Large intestine (tissue), 3 donors: ENCODE data around the gene WRAP73. TPM values are rescaled to one million over a fixed set of nuclear protein-coding genes. Genes with fewer than 3 reads are reported as not detected.

Experiments used
- DNase-seq, 2 donors: peaks; one replicate each; pipeline versions ENCODE4 v3.0.0 to v3.0.0-alpha.2; 2013
- H3K27ac ChIP-seq: one replicate; pipeline ENCODE4 v1.5.1; 2013; ENCODE audit warnings: low read length
- H3K27me3 ChIP-seq: 2 replicates; pipeline ENCODE4 v1.6.1; 2013; ENCODE audit warnings: low read length; ENCODE audit not compliant: control insufficient read depth, insufficient read depth
- H3K36me3 ChIP-seq: 2 replicates; pipeline ENCODE4 v1.6.1; 2013; ENCODE audit warnings: low read length; ENCODE audit not compliant: control insufficient read depth, insufficient read depth
- H3K4me1 ChIP-seq: one replicate; pipeline ENCODE4 v1.6.1; 2013; ENCODE audit warnings: low read length; ENCODE audit not compliant: control insufficient read depth, insufficient read depth
- H3K4me3 ChIP-seq: one replicate; pipeline ENCODE4 v1.5.1; 2013; ENCODE audit warnings: low read length
- H3K9me3 ChIP-seq: one replicate; pipeline ENCODE4 v1.6.1; 2013; ENCODE audit warnings: mild to moderate bottlenecking, low read depth, low read length, moderate library complexity; ENCODE audit not compliant: control insufficient read depth
- WGBS: methylation state at CpG from one replicate; pipeline ENCODE4 v1.1.5; 2013; ENCODE audit warnings: low lambda C conversion rate; ENCODE audit not compliant: insufficient coverage; 5-methylcytosine and 5-hydroxymethylcytosine counted together
- polyA plus RNA-seq: library from polyadenylated mRNA; unstranded; fragments of 120-200 nt; gene quantifications from one replicate; pipeline ENCODE4 v1.2.1, GENCODE V29; 2013

WRAP73 gene
- polyA plus RNA-seq, 1 donor = 15.6 TPM

DNA sequence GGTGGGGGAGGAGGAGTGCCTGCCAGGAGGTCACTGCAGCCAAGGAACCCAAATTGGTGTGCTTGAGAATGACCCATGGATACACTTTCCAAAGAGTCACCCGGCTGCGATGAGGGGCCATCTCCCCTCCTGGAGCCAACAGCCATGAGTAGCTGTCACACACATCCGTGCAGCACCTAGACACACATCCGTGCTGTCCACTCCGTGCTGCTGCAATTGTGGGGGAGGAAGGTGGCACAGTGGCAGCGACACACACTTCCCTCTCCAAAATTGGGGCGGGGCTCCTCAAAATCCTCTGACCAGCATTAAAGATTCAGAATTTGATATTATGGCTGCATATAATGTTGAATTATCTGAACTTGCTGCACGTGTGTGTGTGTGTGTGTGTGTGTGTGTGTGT is 18.2 kb upstream of the WRAP73 start:
- Histone ChIP-seq H3K4me1 (peaks cover 8% of the 10 kb centered on the region), H3K9me3 (no peaks in the 10 kb centered on the region), H3K4me3 (no peak overlapping the region), H3K36me3 (no peaks in the 10 kb centered on the region), H3K27ac (no peak overlapping the region), H3K27me3 (peaks cover 19% of the 10 kb centered on the region)
- WGBS = no CpG with 5 or more reads among the region's 8 CpGs
- no peak for DNase-seq

DNA sequence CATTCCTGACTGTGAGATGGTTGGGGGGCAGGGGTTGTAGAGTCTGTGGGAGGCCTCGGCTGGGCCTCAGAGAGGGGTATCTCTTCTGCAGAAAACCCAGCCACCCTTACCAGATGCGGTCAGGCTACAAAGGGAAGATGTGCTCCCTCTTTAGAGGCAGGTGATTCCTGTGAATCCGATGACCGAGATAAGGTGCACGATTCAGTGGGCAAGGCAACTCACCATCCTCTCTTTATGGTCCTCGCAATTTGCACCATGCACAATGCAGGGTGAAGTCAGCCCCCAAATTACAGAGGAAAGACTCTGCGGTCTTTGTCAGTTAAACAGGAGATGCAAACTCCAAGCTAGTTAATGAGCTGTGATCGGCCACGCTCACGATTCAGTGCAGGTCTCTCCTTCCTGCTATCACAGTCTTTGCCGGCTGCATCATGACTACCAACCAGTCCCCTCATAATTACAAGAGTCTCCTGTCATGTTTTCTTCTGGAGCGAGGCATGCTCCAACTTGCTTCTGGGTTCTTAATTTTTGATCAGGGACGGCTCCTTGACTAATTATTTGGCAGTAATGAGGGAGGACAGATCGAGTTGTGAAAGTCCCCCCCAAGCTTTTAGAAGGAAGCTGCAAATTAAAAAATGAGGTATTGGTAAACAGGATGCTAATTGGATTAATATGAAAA is 14.9 kb upstream of the WRAP73 start:
- Histone ChIP-seq H3K9me3 (no peaks in the 10 kb centered on the region), H3K27me3 (peaks cover 4% of the 10 kb centered on the region), H3K4me3 (no peak overlapping the region), H3K27ac (no peak overlapping the region), H3K4me1 (peaks cover 5% of the 10 kb centered on the region), H3K36me3 (no peaks in the 10 kb centered on the region)
- DNase-seq = no peak
- 94% methylated on average over 5 of the region's 14 CpGs for WGBS

DNA sequence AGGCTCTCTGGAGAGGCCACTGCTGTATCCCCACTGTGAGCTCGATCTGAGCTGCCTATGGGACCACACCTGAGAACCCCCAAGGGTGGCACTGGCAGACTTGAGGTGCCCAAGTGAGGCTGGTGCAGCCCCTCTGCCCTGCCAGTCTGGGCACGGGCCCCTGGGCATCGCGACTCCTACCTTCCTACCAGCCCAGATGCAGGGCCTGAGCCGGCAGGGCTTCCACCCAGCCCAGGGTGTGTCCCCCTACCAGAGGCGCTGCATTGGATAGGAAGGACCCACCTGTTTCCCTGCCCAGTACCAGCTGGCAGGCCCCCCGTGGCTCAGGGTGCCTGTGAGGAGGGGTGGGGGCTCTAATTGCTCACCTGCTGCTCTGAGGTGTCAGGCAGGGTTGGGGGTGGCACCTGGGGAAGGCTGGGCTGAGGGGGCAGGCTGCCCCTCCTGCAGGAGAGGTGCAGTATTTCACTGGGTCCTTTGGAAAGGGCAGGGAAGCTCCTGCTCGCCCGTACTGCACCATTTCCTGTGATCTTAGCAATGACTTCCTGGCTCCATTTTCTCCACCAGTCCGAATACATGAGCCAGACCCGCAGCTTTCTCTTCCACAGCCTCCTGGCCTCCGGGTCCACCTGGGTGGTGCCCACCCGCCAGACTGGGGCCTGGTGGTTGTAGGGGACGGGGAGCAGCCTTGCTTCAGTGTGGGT is 14.2 kb upstream of the WRAP73 start:
- Histone ChIP-seq H3K36me3 (no peaks in the 10 kb centered on the region), H3K27me3 (peaks cover 6% of the 10 kb centered on the region), H3K27ac (no peak overlapping the region), H3K9me3 (no peaks in the 10 kb centered on the region), H3K4me1 (peaks cover 5% of the 10 kb centered on the region), H3K4me3 (no peak overlapping the region)
- DNase-seq = no peak
- WGBS = no CpG with 5 or more reads among the region's 14 CpGs

DNA sequence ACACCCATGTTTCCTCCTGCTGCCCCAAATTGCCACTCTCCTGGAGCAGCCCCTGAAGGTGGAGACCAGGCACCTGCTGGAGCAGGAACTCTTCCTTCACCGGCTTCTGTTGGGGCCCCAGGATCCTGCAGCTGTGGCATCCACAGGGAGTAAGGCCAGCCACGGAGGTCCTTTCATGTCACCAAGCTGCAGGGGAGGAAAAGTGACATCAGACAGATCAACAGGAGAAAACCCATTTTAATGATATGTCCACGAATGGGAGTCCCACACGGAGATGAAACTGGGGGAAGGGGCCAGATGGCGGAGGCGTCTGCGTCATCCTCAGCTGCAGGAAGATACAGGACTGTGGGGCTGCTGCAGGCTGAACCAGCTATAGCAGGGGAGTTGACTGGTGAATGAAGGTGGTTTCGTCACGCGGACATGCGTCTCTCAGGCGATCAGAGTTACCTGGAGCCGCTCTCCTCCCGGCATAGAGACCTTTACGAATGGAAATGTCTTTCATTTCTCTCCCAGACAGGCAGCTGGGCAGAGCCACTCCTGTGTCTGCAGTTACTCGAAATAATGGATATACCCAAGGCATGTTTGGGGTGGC is 12.3 kb upstream of the WRAP73 start:
- Histone ChIP-seq H3K27me3 (peaks cover 19% of the 10 kb centered on the region), H3K4me3 (no peak overlapping the region), H3K27ac (no peak overlapping the region), H3K4me1 (no peaks in the 10 kb centered on the region), H3K36me3 (no peaks in the 10 kb centered on the region), H3K9me3 (no peaks in the 10 kb centered on the region)
- no CpG with 5 or more reads among the region's 16 CpGs for WGBS
- DNase-seq = no peak

DNA sequence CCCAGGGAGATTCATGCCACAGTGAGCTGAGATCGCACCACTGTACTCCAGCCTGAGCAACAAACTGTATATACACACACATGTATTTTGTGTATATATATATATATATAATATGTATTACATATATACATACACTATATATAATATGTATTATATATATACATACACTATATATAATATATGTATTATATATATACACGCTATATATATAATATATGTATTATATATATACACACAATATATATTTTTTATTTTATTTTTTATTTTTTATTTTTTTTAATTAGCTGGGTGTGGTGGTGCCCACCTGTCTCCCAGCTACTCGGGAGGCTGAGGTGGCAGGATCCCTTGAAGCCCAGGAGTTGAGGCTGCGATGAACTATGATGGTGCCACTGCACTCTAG is 11.7 kb upstream of the WRAP73 start:
- Histone ChIP-seq H3K9me3 (no peaks in the 10 kb centered on the region), H3K4me3 (no peak overlapping the region), H3K4me1 (no peaks in the 10 kb centered on the region), H3K27ac (no peak overlapping the region), H3K36me3 (no peaks in the 10 kb centered on the region), H3K27me3 (peaks cover 23% of the 10 kb centered on the region)
- no peak for DNase-seq
- WGBS = no CpG with 5 or more reads among the region's 4 CpGs

DNA sequence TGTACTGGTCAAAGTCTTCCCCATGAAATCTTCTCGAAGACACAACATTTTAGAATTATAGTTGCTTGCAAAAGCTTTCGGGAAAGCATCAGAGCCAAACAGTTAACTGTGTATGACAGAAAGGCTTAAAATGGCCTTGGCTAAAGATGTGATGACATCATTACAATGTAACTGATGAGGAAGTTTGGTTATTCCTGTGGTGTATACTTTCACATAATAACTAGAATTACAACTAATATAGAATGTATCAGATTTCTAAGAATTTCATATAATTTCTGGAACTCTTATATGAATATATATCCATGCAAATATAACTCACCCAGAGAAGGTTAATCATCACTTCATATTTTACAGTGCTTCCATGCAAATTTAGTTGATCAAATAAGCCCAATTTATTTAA is 10.8 kb upstream of the WRAP73 start:
- DNase-seq = no peak
- WGBS = no CpG with 5 or more reads among the region's 2 CpGs
- Histone ChIP-seq H3K9me3 (no peaks in the 10 kb centered on the region), H3K4me3 (no peak overlapping the region), H3K4me1 (no peaks in the 10 kb centered on the region), H3K27me3 (peaks cover 30% of the 10 kb centered on the region), H3K36me3 (no peaks in the 10 kb centered on the region), H3K27ac (no peak overlapping the region)

DNA sequence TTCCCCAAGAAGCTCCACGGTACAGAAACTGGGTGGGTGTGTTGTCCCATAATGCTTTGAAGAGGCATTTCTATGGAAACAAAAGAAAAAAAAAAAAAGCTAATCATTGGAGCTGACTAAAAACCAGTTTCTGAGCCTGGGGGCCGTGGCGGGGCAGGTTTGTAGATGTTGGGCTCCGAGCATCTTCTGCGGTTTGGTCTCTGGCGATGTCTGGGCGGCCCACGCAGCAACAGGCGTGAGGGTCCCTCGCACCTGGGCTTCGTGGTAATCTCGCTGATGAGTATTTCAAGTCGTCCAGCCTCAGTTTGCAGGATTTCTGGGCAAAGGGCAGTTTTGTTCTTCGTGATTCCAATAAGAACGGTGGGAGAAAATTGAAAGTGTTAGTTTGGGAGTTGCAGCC is 9.2 kb upstream of the WRAP73 start:
- peaks cover 45% of the 10 kb centered on the region for H3K27me3 ChIP-seq
- no peak overlapping the region for H3K27ac ChIP-seq
- no peaks in the 10 kb centered on the region for H3K9me3 ChIP-seq
- no peaks in the 10 kb centered on the region for H3K4me1 ChIP-seq
- 100% methylated on average over 1 of the region's 15 CpGs for WGBS
- H3K4me3 ChIP-seq = no peak overlapping the region
- H3K36me3 ChIP-seq = no peaks in the 10 kb centered on the region
- no peak for DNase-seq

DNA sequence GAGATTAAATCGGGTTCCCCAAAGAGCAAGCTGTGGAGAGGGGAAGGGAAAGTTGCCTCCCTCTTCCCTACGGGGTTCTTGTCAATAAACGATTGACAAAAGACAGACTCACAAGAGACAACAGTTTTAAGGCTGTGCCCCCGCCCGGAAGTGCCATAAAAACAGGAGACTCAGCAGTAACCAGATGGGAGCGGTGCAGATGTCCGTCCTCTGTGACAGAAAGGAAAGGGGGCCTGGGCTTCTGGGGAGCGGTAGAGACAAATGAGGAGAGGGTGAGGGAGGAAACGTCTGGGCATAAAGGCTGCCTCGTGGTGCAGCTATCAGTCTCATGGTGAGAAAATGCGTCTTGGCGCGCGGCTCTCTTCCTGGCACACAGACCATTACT is 8.3 kb upstream of the WRAP73 start:
- Histone ChIP-seq H3K27me3 (peaks cover 54% of the 10 kb centered on the region), H3K4me3 (no peak overlapping the region), H3K27ac (no peak overlapping the region), H3K36me3 (no peaks in the 10 kb centered on the region), H3K9me3 (no peaks in the 10 kb centered on the region), H3K4me1 (no peaks in the 10 kb centered on the region)
- WGBS = no CpG with 5 or more reads among the region's 14 CpGs
- no peak for DNase-seq

DNA sequence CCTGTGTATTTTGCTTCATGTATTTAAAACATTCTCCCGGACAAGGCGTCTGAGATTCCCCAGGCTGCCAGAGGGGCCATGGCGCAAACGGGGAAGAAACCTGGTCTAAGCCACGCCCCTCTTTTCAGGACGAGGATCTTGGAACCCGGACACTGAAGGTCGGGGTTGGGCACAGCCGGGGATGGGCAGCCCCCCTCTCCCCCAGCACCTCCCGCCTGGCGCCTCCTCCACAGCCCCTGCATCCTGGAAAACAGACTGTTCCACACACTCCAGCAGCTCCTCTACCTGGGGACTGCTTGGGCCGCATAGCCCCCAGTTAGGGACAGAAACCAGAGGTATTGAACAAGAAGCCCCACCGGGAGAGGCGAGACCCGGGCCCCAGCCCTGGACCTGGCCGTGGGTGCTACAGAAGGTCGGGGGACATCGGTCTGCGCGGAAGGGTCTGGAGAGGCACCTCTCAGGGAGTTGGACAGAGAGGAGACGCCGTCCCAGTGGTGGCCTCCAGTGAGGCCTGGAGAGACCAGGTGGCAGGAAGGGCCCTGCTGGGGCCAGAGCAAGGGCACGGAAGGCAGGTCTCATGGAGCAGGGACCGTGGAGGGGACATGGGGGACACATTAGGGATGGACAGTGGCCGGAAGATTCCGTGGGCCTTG is 7.8 kb upstream of the WRAP73 start:
- no peaks in the 10 kb centered on the region for H3K36me3 ChIP-seq
- no peaks in the 10 kb centered on the region for H3K4me1 ChIP-seq
- no peak overlapping the region for H3K27ac ChIP-seq
- no peaks in the 10 kb centered on the region for H3K9me3 ChIP-seq
- H3K4me3 ChIP-seq = no peak overlapping the region
- WGBS = no CpG with 5 or more reads among the region's 26 CpGs
- peaks cover 59% of the 10 kb centered on the region for H3K27me3 ChIP-seq
- no peak for DNase-seq

DNA sequence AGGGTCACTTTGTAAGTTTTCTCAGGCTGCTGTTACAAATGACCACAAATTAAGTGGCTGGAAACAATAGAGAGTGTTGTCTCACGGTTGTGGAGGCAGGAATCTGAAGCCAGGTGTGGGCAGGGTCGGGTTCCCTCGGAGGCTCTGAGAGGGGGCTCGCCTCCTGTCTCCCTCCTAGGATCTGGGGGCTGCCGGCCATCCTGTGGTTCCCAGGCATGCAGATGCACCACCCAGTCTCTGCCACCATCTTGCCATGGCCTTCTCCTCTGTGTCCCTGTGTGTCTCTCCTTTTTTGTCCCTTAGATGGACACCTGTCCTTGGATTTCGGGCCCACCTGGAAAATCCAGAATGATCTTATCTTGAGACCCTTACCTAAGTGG is 7.2 kb upstream of the WRAP73 start:
- Histone ChIP-seq H3K36me3 (no peaks in the 10 kb centered on the region), H3K4me3 (no peak overlapping the region), H3K27ac (no peak overlapping the region), H3K9me3 (no peaks in the 10 kb centered on the region), H3K4me1 (no peaks in the 10 kb centered on the region), H3K27me3 (peaks cover 62% of the 10 kb centered on the region)
- no CpG with 5 or more reads among the region's 6 CpGs for WGBS
- DNase-seq = no peak
